Smooth muscle cell (in vitro differentiated cells): ENCODE results near the gene NKIRAS1. TPM values are rescaled to one million over a fixed set of nuclear protein-coding genes. Genes with fewer than 3 reads are reported as not detected.

ENCODE experiments used
- DNase-seq: peaks from one replicate; lab custom pipeline; 2025; ENCODE audit not compliant: unreplicated experiment; lab: John Stamatoyannopoulos, UW
- H2AFZ ChIP-seq: fragments of 200-600 bp; sonication (generic); 2 replicates; pipeline ENCODE4 v1.6.0; 2016; ENCODE audit warnings: antibody characterized with exemption, low read depth, mild to moderate bottlenecking
- H3F3A ChIP-seq: fragments of 200-600 bp; sonication (generic); 2 replicates; pipeline ENCODE4 v1.6.0; 2017; ENCODE audit warnings: antibody characterized with exemption, low read depth
- H3K27ac ChIP-seq: fragments of 200-600 bp; sonication (generic); 2 replicates; pipeline ENCODE4 v1.5.1; 2016; ENCODE audit warnings: low read depth, mild to moderate bottlenecking
- H3K27me3 ChIP-seq: fragments of 200-600 bp; sonication (generic); 2 replicates; pipeline ENCODE4 v1.6.1; 2016; ENCODE audit warnings: low read depth, mild to moderate bottlenecking
- H3K36me3 ChIP-seq: fragments of 200-600 bp; sonication (generic); 2 replicates; pipeline ENCODE4 v1.5.1; 2016; ENCODE audit warnings: low read depth
- H3K4me1 ChIP-seq: fragments of 200-600 bp; sonication (generic); 2 replicates; pipeline ENCODE4 v1.5.1; 2016; ENCODE audit warnings: low read depth
- H3K4me2 ChIP-seq: fragments of 200-600 bp; sonication (generic); 2 replicates; pipeline ENCODE4 v1.6.0; 2016; ENCODE audit warnings: mild to moderate bottlenecking
- H3K4me3 ChIP-seq: fragments of 200-600 bp; sonication (generic); 2 replicates; pipeline ENCODE4 v1.5.1; 2016; ENCODE audit warnings: mild to moderate bottlenecking
- H3K79me2 ChIP-seq: fragments of 200-600 bp; sonication (generic); 2 replicates; pipeline ENCODE4 v1.6.0; 2016; ENCODE audit warnings: low read depth, mild to moderate bottlenecking
- H3K9ac ChIP-seq: fragments of 200-600 bp; sonication (generic); 2 replicates; pipeline ENCODE4 v1.6.0; 2016; ENCODE audit warnings: low read depth
- H3K9me3 ChIP-seq: fragments of 200-600 bp; sonication (generic); replicated peaks from 2 replicates; pipeline ENCODE4 v1.5.1; 2016; ENCODE audit warnings: low read depth
- H4K20me1 ChIP-seq: fragments of 200-600 bp; sonication (generic); 2 replicates; pipeline ENCODE4 v1.6.0; 2016; ENCODE audit warnings: low read depth
- CTCF ChIP-seq: fragments of 200-600 bp; sonication (generic); IDR thresholded peaks from 2 replicates; pipeline ENCODE4 v1.5.1; 2017; ENCODE audit warnings: borderline replicate concordance, mild to moderate bottlenecking, antibody characterized with exemption; ENCODE audit not compliant: insufficient read depth, poor library complexity, severe bottlenecking
- WGBS: methylation state at CpG from one replicate; pipeline ENCODE4 v1.1.7; 2016; ENCODE audit warnings: low lambda C conversion rate; 5-methylcytosine and 5-hydroxymethylcytosine counted together
- polyA plus RNA-seq: library from polyadenylated mRNA; unstranded; fragments of >200 nt; fragmentation: Nextera tagmentation; extraction: Ambion mirVana; gene quantifications from 2 replicates; pipeline ENCODE4 v1.2.1, GENCODE V29; 2016
- total RNA-seq: library from RNA; depleted of rRNA; stranded (reverse); fragments of >200 nt; gene quantifications from 2 replicates; pipeline ENCODE4 v1.2.3, GENCODE V29; 2014

NKIRAS1 gene
- total and polyA plus RNA-seq, 2 experiments from 2014 or later = 15.3 to 17.1 TPM

GRCh38 chr3:23961913-23962312 is 45.1 kb upstream of the NKIRAS1 start:
- Histone ChIP-seq H4K20me1 (peaks cover 61% of the 10 kb centered on the region), H3K4me2 (no peak overlapping the region), H3K4me3 (no peak overlapping the region), H3K4me1 (no peaks in the 10 kb centered on the region), H3K9me3 (no peaks in the 10 kb centered on the region), H3K27ac (no peak overlapping the region), H3K79me2 (peaks cover 2% of the 10 kb centered on the region), H2AFZ (no peak overlapping the region), H3F3A (peaks cover 8% of the 10 kb centered on the region), H3K27me3 (no peaks in the 10 kb centered on the region), H3K36me3 (no peaks in the 10 kb centered on the region), H3K9ac (no peak overlapping the region)
- WGBS = 97% methylated on average over 5 of the region's 5 CpGs
- no peak for TF ChIP-seq CTCF
- no peak for DNase-seq

GRCh38 chr3:23961066-23961465 is 44.3 kb upstream of the NKIRAS1 start:
- H4K20me1 ChIP-seq = peaks cover 61% of the 10 kb centered on the region
- peaks cover 8% of the 10 kb centered on the region for H3F3A ChIP-seq
- H3K27me3 ChIP-seq = no peaks in the 10 kb centered on the region
- 100% methylated on average over 1 of the region's 1 CpG for WGBS
- H2AFZ ChIP-seq = no peak overlapping the region
- H3K4me3 ChIP-seq = no peak overlapping the region
- H3K4me2 ChIP-seq = no peak overlapping the region
- H3K36me3 ChIP-seq = no peaks in the 10 kb centered on the region
- no peak overlapping the region for H3K9ac ChIP-seq
- H3K9me3 ChIP-seq = no peaks in the 10 kb centered on the region
- peaks cover 9% of the 10 kb centered on the region for H3K79me2 ChIP-seq
- peak overlapping the region; percentile 67 for H3K27ac ChIP-seq
- TF ChIP-seq CTCF = no peak
- H3K4me1 ChIP-seq = no peaks in the 10 kb centered on the region
- DNase-seq = no peak

- whole genome bisulfite sequencing = 69% methylated on average over 1 of the region's 1 CpG
- H3K79me2 ChIP-seq = peaks cover 9% of the 10 kb centered on the region
Measured at GRCh38 chr3:23960649-23961048, 43.9 kb upstream of the NKIRAS1 start.

More at GRCh38 chr3:23960649-23961048, 43.9 kb upstream of the NKIRAS1 start:
- Histone ChIP-seq H3K27me3 (no peaks in the 10 kb centered on the region), H3K4me2 (no peak overlapping the region), H3F3A (peaks cover 8% of the 10 kb centered on the region), H3K4me1 (no peaks in the 10 kb centered on the region), H3K9me3 (no peaks in the 10 kb centered on the region), H3K27ac (peak overlapping the region; percentile 67), H3K36me3 (no peaks in the 10 kb centered on the region), H3K9ac (no peak overlapping the region), H2AFZ (no peak overlapping the region), H3K4me3 (no peak overlapping the region), H4K20me1 (peaks cover 65% of the 10 kb centered on the region)
- no peak for DNase-seq
- no peak for TF ChIP-seq CTCF
